ENCODE results near the gene SRXN1.
A peak's percentile ranks its signal among the peaks of the same experiment; 100 is the strongest.
"Not testable (repeated sequence)": the region's sequence is repeated elsewhere in the genome, so short reads cannot be mapped to it uniquely, and the experiment has no call there.

Gene SRXN1

GRCh38 chr20:653590-654416 is 803 bp upstream of the SRXN1 start:
- DNase-seq, result no peak

GRCh38 chr20:652615-653109 is 338 bp downstream of the SRXN1 start:
- DNase-seq, result peak; percentile 68

GRCh38 chr20:651713-652614 is 1.0 kb downstream of the SRXN1 start:
- no peak for DNase-seq

GRCh38 chr20:650954-651353 is 2.0 kb downstream of the SRXN1 start:
- no peak for DNase-seq

- DNase-seq, result no peak
Observed at GRCh38 chr20:650281-650680, 2.7 kb downstream of the SRXN1 start.

GRCh38 chr20:647479-648019 is 5.5 kb downstream of the SRXN1 start:
- DNase-seq, result no peak

- DNase-seq, result no peak
Observed at GRCh38 chr20:646868-647233, 6.1 kb downstream of the SRXN1 start.

GRCh38 chr20:646107-646867 is 6.7 kb downstream of the SRXN1 start:
- no peak for DNase-seq

- DNase-seq, result peak; percentile 88
Observed at GRCh38 chr20:645318-646106, 7.5 kb downstream of the SRXN1 start.

- DNase-seq, result no peak
Observed at GRCh38 chr20:644692-645317, 8.2 kb downstream of the SRXN1 start.

- DNase-seq, result peak; percentile 77
Observed at GRCh38 chr20:642398-643174, 10.4 kb downstream of the SRXN1 start.

- not testable (repeated sequence) for DNase-seq
Observed at GRCh38 chr20:642013-642397, 11.0 kb downstream of the SRXN1 start.

- DNase-seq, result no peak
Observed at GRCh38 chr20:641516-641875, 11.5 kb downstream of the SRXN1 start.

GRCh38 chr20:640674-641515 is 12.1 kb downstream of the SRXN1 start:
- DNase-seq, result no peak

GRCh38 chr20:638579-638978 is 14.4 kb downstream of the SRXN1 start:
- DNase-seq, result no peak

GRCh38 chr20:637559-637958 is 15.4 kb downstream of the SRXN1 start:
- DNase-seq, result no peak

- no peak for DNase-seq
Observed at GRCh38 chr20:635893-636338, 17.1 kb downstream of the SRXN1 start.

GRCh38 chr20:635028-635892 is 17.7 kb downstream of the SRXN1 start:
- no peak for DNase-seq
